ENCODE data around the gene EMILIN1. TPM values are rescaled to one million over a fixed set of nuclear protein-coding genes. Genes with fewer than 3 reads are reported as not detected.
A peak's percentile ranks its signal among the peaks of the same experiment; 100 is the strongest.

The EMILIN1 gene
- total RNA-seq, 1 experiment from 2014 or later, result 1.2 TPM

DNA sequence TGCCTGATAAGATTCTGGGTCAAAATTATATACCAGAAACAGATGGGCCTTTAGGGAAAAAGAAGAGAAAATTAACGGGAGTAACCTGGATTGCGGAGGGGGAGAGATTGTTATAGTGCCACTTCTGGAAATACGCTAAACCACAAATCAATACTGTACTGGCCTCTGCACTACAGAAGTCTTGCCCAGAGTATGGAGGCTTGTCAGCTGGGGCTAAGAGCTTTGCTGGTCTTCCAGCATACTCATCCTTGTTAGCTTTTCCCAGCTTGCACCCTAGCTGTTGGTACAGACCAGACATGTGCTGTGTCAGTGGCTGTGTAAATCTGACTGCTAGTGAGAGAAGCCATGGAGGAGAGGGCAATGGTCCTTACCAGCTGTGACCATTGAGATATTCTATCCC lies 18.1 kb upstream of the EMILIN1 start:
- TF ChIP-seq, protein P1, sequence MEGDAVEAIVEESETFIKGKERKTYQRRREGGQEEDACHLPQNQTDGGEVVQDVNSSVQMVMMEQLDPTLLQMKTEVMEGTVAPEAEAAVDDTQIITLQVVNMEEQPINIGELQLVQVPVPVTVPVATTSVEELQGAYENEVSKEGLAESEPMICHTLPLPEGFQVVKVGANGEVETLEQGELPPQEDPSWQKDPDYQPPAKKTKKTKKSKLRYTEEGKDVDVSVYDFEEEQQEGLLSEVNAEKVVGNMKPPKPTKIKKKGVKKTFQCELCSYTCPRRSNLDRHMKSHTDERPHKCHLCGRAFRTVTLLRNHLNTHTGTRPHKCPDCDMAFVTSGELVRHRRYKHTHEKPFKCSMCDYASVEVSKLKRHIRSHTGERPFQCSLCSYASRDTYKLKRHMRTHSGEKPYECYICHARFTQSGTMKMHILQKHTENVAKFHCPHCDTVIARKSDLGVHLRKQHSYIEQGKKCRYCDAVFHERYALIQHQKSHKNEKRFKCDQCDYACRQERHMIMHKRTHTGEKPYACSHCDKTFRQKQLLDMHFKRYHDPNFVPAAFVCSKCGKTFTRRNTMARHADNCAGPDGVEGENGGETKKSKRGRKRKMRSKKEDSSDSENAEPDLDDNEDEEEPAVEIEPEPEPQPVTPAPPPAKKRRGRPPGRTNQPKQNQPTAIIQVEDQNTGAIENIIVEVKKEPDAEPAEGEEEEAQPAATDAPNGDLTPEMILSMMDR (conservative IDR thresholded peaks at IDR 0.05), result no peak
- Histone ChIP-seq H3K23ac (ENCODE audit: insufficient read length, low read depth, low read length) (no peak overlapping the region), H3K18ac (ENCODE audit: insufficient read length, low read depth, low read length) (no peak overlapping the region), H4K91ac (ENCODE audit: insufficient read length, low read depth, low read length) (no peak overlapping the region), H2AK5ac (ENCODE audit: insufficient read length, low read length) (no peak overlapping the region), H3K14ac (ENCODE audit: insufficient read depth, low read length) (no peak overlapping the region), H3K27ac (ENCODE audit: insufficient read length, low read depth, low read length) (no peak overlapping the region), H2AFZ (ENCODE audit: low read length) (no peak overlapping the region), H3K4me1 (ENCODE audit: insufficient read depth, low read length) (no peaks in the 10 kb centered on the region), H3K4me2 (ENCODE audit: insufficient read depth, insufficient read length, low read length) (no peak overlapping the region), H2BK20ac (ENCODE audit: low read depth, low read length, poor library complexity, severe bottlenecking) (no peak overlapping the region), H3K9ac (ENCODE audit: extremely low read depth, insufficient read length, low read length) (no peak overlapping the region), H4K8ac (replicated peaks; ENCODE audit: insufficient read length, low read depth, low read length) (no peak overlapping the region), H3K9me3 (ENCODE audit: control insufficient read depth, low read depth, low read length) (no peaks in the 10 kb centered on the region), H3K79me1 (ENCODE audit: insufficient read depth, low read depth, low read length, poor library complexity, severe bottlenecking) (no peaks in the 10 kb centered on the region), H3K79me2 (ENCODE audit: insufficient read depth, low read length) (no peaks in the 10 kb centered on the region), H3K23me2 (ENCODE audit: insufficient read length, low read depth, low read length, poor library complexity, severe bottlenecking) (no peaks in the 10 kb centered on the region), H3K56ac (ENCODE audit: insufficient read length, low read depth, low read length) (no peak overlapping the region), H2BK12ac (ENCODE audit: insufficient read length, low read depth, low read length) (no peak overlapping the region), H2BK120ac (ENCODE audit: low read depth, low read length, poor library complexity, severe bottlenecking) (no peak overlapping the region), H4K20me1 (ENCODE audit: control insufficient read depth, insufficient read depth, insufficient read length) (no peaks in the 10 kb centered on the region), H2BK15ac (ENCODE audit: low read depth, low read length) (no peak overlapping the region), H3K4ac (ENCODE audit: low read depth, low read length) (no peak overlapping the region), H2BK5ac (ENCODE audit: insufficient read length, low read length) (no peak overlapping the region), H3T11ph (ENCODE audit: low read length) (no peak overlapping the region), H4K5ac (ENCODE audit: insufficient read length, low read depth, low read length) (no peak overlapping the region), H3K27me3 (ENCODE audit: insufficient read depth, low read length) (no peaks in the 10 kb centered on the region)
- H3K4me1 Mint-ChIP-seq, result no peaks in the 10 kb centered on the region
- no CpG with 5 or more reads among the region's 3 CpGs for WGBS (ENCODE audit: extremely low coverage, insufficient read length, low lambda C conversion rate)
- no peaks in the 10 kb centered on the region for H3K27me3 Mint-ChIP-seq (ENCODE audit: low read depth)
- DNase-seq, result no peak
- no peak overlapping the region for H3K4me3 Mint-ChIP-seq
- H3K9me3 Mint-ChIP-seq, result no peaks in the 10 kb centered on the region
- 0 out of 7 replicates have a peak overlapping the region, but pooled peaks of 1 of the 3 experiments have one; percentile 23 for H3K27ac Mint-ChIP-seq
- peaks cover 5 to 60% (median 55%) of the 10 kb centered on the region in 3 experiments; a peak in 5 of 7 replicates for H3K36me3 Mint-ChIP-seq (ENCODE audit: insufficient read depth in 1 of 3, low read depth in 3 of 3)

Measured in H9 (cell line).